Esophagus muscularis mucosa (tissue), 4 donors: ENCODE measurements around the gene FXYD3. TPM values are rescaled to one million over a fixed set of nuclear protein-coding genes. Genes with fewer than 3 reads are reported as not detected.
A peak's percentile ranks its signal among the peaks of the same experiment; 100 is the strongest.

Experiments
- DNase-seq: peaks from one replicate; pipeline ENCODE4 v3.0.0-alpha.2; 2017; ENCODE audit errors: extremely low spot score
- H3K27ac ChIP-seq, 4 donors: fragments of 200-600 bp; sonication (generic); replicated peaks in 1 of 4; 1 replicate in 3 of 4; 2 replicates in 1 of 4; pipeline ENCODE4 v1.5.1; 2016 to 2019; ENCODE audit warnings: mild to moderate bottlenecking in 1 of 4
- H3K27me3 ChIP-seq, 4 donors: fragments of 200-600 bp; sonication (generic); one replicate each; pipeline versions ENCODE4 v1.5.1 to v1.6.0; 2016 to 2019
- H3K36me3 ChIP-seq, 4 donors: fragments of 200-600 bp; sonication (generic); one replicate each; pipeline ENCODE4 v1.5.1; 2016 to 2019
- H3K4me1 ChIP-seq, 4 donors: fragments of 200-600 bp; sonication (generic); one replicate each; pipeline ENCODE4 v1.5.1; 2016 to 2019
- H3K4me3 ChIP-seq, 4 donors: fragments of 200-600 bp; sonication (generic); 1 replicate in 2 of 4; 2 replicates in 2 of 4; pipeline ENCODE4 v1.5.1; 2016 to 2019; ENCODE audit warnings: mild to moderate bottlenecking in 4 of 4, moderate library complexity in 1 of 4
- H3K9me3 ChIP-seq, 4 donors: fragments of 200-600 bp; sonication (generic); 1 replicate in 3 of 4; 2 replicates in 1 of 4; pipeline ENCODE4 v1.5.1; 2016 to 2019
- CTCF ChIP-seq, 3 experiments: fragments of 200-600 bp in 2 of 3; fragments of 450-650 bp in 1 of 3; sonication (generic) in 2 of 3; IDR thresholded peaks; one replicate each; pipeline ENCODE4 v1.5.1; 2017 to 2019; ENCODE audit warnings: antibody characterized with exemption in 3 of 3, mild to moderate bottlenecking in 2 of 3, moderate library complexity in 1 of 3
- EP300 ChIP-seq: sonication (generic); formaldehyde crosslinking; IDR thresholded peaks from one replicate; pipeline ENCODE4 v1.6.1; 2017; ENCODE audit warnings: antibody characterized with exemption
- POLR2A ChIP-seq: fragments of 450-650 bp; IDR thresholded peaks from one replicate; pipeline ENCODE4 v1.6.1; 2017; ENCODE audit warnings: antibody characterized with exemption, moderate library complexity, mild to moderate bottlenecking, low read depth
- POLR2AphosphoS5 ChIP-seq, 2 donors: sonication (generic); formaldehyde crosslinking; IDR thresholded peaks; one replicate each; pipeline ENCODE4 v1.6.1; 2017; ENCODE audit warnings: antibody characterized with exemption in 2 of 2
- WGBS: methylation state at CpG from one replicate; pipeline ENCODE4 v1.1.5; 2018; 5-methylcytosine and 5-hydroxymethylcytosine counted together
- intact Hi-C: fragments of 100-400 bp; cut with DNase I; formaldehyde crosslinking; loops from one replicate; pipeline ENCODE4 v1.15.1; 2023
- total RNA-seq, 4 donors: library from RNA; depleted of rRNA; stranded (reverse); fragments of >200 nt; gene quantifications; one replicate each; pipeline versions ENCODE4 v1.1.0 to v1.2.1, GENCODE V29; 2016

The FXYD3 gene
- total RNA-seq, 4 donors from 2014 or later = 0.83 to 3.8 (median 3.1) TPM

- DNase-seq = no peak
- WGBS = 16% methylated on average over 21 of the region's 36 CpGs
Observed at GRCh38 chr19:35090506-35091214, 25.0 kb upstream of the FXYD3 start.

GRCh38 chr19:35093430-35093829 is 22.2 kb upstream of the FXYD3 start:
- H3K9me3 ChIP-seq = no peaks in the 10 kb centered on the region
- H3K4me3 ChIP-seq = no peak overlapping the region
- TF ChIP-seq POLR2AphosphoS5 (IDR thresholded peaks at IDR 0.05) (no peak), EP300 (no peak), POLR2A (no peak), CTCF (IDR thresholded peaks at IDR 0.05) (no peak)
- H3K4me1 ChIP-seq = peaks cover 3 to 13% (median 11%) of the 10 kb centered on the region in 4 donors
- intact Hi-C loops = no loop called here
- H3K36me3 ChIP-seq = no peaks in the 10 kb centered on the region
- no peak for DNase-seq
- WGBS = 94% methylated on average over 5 of the region's 5 CpGs
- peaks cover 0 to 48% (median 10%) of the 10 kb centered on the region in 4 donors for H3K27me3 ChIP-seq
- no peak overlapping the region for H3K27ac ChIP-seq

More at GRCh38 chr19:35090506-35091214, 25.0 kb upstream of the FXYD3 start:
- no peaks in the 10 kb centered on the region for H3K9me3 ChIP-seq
- H3K4me3 ChIP-seq = peak overlapping the region in 3 of 4 donors; percentile 12 to 31 (median 19)
- H3K4me1 ChIP-seq = peaks cover 3 to 13% (median 11%) of the 10 kb centered on the region in 4 donors
- H3K27me3 ChIP-seq = peaks cover 0 to 55% (median 10%) of the 10 kb centered on the region in 4 donors
- no peak overlapping the region for H3K27ac ChIP-seq
- TF ChIP-seq POLR2AphosphoS5 (IDR thresholded peaks at IDR 0.05) (no peak), CTCF (IDR thresholded peaks at IDR 0.05) (peak; percentile 47 to 67 (median 50)), EP300 (no peak), POLR2A (no peak)
- no peaks in the 10 kb centered on the region for H3K36me3 ChIP-seq
- intact Hi-C loops = loop anchor here (2.0 kb wide), 1 partner anchor 118 kb away; no protein-coding TSS in a partner anchor

- 72% methylated on average over 7 of the region's 11 CpGs for WGBS
- intact Hi-C loops = no loop called here
- no peaks in the 10 kb centered on the region for H3K36me3 ChIP-seq
- peaks cover 0 to 42% (median 10%) of the 10 kb centered on the region in 4 donors for H3K27me3 ChIP-seq
- H3K4me1 ChIP-seq = peaks cover 3 to 13% (median 11%) of the 10 kb centered on the region in 4 donors
- H3K4me3 ChIP-seq = no peak overlapping the region
- no peak for DNase-seq
- no peaks in the 10 kb centered on the region for H3K9me3 ChIP-seq
- H3K27ac ChIP-seq = no peak overlapping the region
- TF ChIP-seq POLR2AphosphoS5 (IDR thresholded peaks at IDR 0.05) = no peak
- no peak for TF ChIP-seq CTCF (IDR thresholded peaks at IDR 0.05)
- no peak for TF ChIP-seq POLR2A
- TF ChIP-seq EP300 = no peak
Observed at GRCh38 chr19:35093941-35094647, 21.5 kb upstream of the FXYD3 start.

- H3K4me3 ChIP-seq = no peak overlapping the region
- no peak for DNase-seq
- no peaks in the 10 kb centered on the region for H3K9me3 ChIP-seq
- intact Hi-C loops = no loop called here
- H3K27ac ChIP-seq = no peak overlapping the region
- no peaks in the 10 kb centered on the region for H3K36me3 ChIP-seq
- 76% methylated on average over 4 of the region's 4 CpGs for WGBS
- H3K4me1 ChIP-seq = peaks cover 3 to 13% (median 11%) of the 10 kb centered on the region in 4 donors
- no peak for TF ChIP-seq EP300
- no peak for TF ChIP-seq CTCF (IDR thresholded peaks at IDR 0.05)
- no peak for TF ChIP-seq POLR2A
- no peak for TF ChIP-seq POLR2AphosphoS5 (IDR thresholded peaks at IDR 0.05)
- peaks cover 0 to 37% (median 10%) of the 10 kb centered on the region in 4 donors for H3K27me3 ChIP-seq
Observed at GRCh38 chr19:35094656-35095055, 21.0 kb upstream of the FXYD3 start.
